Smooth muscle cell of the brain vasculature (primary cell): ENCODE results near the gene ZMYM1.
A peak's percentile ranks its signal among the peaks of the same experiment; 100 is the strongest.
"Not testable (repeated sequence)": the region's sequence is repeated elsewhere in the genome, so short reads cannot be mapped to it uniquely, and the experiment has no call there.

Experiments
- DNase-seq: peaks from one replicate; pipeline ENCODE4 v3.0.0-alpha.2; 2012; ENCODE audit warnings: low read depth, low spot score

Gene ZMYM1

DNA sequence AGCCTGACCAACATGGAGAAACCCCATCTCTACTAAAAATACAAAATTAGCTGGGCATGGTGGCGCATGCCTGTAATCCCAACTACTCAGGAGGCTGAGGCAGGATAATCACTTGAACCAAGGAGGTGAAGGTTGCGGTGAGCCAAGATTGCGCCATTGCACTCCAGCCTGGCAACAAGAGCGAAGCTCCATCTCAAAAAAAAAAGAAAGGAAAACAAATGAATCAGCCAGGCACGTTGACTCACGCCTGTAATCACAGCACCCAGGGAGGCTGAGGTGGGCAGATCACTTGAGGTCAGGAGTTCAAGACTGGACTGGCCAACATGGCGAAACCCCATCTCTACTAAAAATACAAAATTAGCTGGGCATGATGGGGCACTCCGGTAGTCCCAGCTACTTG lies 2.8 kb upstream of the ZMYM1 start:
- DNase-seq: not testable (repeated sequence)

DNA sequence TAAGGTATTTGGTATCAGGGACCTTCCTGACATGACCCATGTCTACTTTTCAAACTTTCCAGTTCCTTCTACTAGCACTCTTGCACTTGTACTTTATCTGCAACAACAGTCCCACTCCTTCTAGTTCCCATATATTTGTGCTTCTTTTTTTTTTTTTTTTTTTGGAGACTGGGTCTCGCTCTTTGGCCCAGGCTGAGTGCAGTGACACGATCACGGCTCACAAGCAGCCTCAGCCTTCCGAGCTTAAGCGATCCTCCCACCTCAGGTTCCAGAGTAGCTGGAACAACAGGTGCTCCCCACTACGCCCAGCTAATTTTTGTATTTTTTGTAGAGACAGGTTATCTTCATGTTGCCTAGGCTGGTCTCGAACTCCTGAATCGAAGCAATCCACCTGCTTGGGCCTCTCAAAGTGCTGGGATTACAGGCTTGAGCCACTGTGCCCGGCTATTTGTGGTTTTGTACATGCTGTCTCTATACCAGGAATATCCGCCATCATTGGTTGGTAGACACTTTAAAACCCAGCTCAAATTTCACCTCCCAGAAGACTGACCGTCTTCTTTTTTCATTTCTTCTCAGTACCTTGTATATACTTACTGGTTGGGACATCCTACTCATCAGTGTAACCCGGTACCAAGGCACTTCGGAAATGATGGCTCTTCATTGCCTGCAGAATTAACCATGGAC lies 1.1 kb downstream of the ZMYM1 start:
- DNase-seq: no peak

DNA sequence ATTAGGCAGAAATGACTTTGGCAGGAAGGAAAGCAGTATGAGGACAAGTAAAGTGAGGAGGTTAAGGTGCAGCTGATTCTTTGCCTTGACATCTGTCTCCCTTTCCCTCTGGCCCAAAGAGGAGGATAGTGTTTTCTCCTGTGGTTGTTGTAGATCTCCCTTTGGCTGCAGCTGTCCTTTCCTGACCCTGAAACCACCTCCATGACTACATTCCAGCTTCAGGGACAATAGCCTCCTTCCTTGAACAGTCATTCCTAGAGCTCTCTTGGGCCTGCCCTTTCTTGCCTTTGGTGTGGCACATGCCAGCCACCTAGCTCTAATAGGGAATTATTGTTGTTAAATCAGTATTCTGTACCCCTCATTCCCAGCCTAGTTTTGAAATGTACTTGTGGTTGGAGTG lies 6.2 kb downstream of the ZMYM1 start:
- no peak for DNase-seq

DNA sequence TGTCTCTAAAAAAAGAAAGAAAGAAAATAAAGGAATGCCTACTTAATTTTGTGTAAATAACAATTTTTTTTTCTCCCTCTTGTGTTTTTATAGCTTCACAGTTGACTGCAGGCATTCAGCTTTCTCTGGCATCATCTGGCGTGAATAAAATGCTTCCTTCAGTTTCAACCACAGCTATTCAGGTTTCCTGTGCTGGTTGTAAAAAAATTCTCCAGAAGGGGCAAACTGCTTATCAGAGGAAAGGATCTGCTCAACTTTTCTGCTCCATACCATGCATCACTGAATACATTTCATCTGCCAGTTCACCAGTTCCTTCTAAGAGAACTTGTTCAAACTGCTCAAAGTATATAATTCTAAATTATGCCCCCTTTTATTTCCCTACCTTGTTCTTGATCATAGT lies 18.0 kb downstream of the ZMYM1 start:
- DNase-seq: no peak

DNA sequence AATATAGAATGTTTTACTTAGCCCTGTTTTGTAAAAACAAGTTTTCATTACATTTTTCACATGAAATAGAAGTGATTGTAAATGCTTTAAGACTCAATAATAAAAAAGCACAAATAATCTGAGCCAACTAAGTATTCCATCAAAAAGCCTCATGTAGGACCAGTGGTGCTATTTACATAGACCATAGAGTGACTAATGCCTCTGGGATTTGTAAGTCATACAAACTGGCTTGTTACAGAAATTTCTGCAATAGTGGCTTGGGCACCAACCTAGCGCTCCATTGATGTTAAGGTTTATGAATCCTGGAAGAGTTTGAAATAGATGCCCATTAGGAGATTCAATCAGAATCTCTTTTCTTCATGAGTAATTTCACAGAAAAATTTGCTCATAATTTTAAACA lies 31.9 kb downstream of the ZMYM1 start:
- no peak for DNase-seq

DNA sequence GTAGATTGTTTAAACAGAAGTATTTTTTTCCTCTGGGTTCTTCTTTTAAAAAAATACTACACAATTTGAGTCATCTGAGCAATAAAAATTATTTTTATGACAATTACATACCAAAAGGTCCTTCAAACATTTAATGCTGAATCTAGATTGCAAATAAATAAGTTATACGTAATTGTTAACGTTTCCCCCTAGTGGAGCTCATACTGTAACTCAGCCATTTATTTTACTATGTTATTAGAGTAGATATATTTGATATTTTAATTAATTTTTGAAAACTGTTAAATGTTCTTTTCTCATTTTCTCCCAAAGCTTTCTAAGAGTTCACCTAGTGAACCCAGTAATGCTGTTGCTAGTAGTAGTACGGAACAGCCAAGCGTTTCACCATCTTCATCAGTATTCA lies 33.5 kb downstream of the ZMYM1 start:
- DNase-seq: no peak

DNA sequence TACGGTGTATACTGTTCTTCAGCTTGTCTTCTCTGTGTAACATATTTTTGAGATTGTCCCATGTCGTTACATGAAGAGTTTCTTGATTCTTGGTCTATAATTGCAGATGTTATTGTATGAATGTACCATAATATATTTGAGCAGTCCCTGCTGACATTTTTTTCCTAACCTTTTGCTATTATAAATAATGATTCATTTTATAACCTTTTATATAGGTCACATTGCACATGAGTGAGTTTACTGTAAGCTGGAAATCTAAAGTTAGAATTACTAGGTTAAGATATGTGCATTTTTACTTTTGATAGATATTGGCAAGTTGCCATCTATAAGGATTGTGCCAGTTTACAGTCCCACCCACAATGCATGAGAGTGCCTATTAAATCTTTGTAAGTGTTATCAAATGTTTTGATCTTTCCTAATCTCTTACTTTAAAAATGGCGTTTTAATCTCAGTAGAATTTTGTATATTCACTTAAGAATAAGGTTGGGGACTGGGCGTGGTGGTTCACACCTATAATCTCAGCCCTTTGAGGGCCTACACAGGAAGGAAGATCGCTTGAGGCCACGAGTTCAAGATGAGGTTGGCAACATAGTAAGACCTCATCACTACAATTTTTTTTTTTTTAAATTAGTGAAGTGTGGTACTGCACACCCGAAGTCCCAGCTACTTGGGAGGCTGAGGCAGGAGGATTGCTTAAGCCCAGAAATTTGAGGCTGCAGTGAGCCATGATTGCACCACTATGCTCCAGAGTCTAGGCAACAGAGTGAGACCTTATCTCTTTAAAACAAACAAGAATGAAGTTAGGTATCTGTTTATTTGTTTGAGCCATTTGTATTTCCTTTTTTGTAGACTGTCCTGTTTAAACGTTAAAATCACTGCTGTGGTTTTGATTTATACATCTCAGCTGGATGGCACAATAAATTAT lies 36.5 kb downstream of the ZMYM1 start:
- peak; percentile 17 for DNase-seq

DNA sequence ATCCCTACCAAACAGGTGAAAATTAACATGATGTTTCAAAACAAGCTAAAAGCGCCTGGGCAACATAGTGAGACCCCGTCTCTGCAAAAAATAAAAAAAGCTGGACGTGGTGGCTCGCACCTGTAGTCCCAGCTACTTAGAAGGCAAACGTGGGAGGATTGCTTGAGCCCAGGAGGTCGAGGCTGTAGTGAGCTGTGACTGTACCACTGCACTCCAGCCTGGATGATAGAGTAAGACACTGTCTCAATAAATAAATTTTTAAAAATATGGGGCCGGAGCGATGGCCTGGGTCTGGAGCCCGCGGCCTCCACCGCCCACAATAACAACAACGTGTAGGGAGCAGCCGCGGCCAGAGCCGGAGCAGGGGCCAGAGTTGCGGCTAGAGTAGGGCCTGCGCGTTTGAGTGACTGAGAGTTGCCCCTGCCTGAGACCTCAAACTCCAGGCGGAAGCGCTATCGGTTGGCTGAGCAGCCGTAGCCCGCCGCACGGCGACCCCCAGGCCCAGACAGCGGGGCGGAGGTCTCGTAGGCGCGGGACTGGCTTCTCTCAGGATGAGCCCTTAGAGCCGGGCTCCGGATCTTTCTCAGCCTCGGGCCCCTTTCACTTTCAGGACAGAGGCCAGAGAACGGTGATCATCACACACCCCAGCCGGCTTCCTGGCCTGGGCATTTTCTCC lies 41.4 kb downstream of the ZMYM1 start:
- DNase-seq: no peak

- DNase-seq: no peak
These were observed 43.1 kb downstream of the ZMYM1 start for GRCh38 chr1:35122311-35122710.

- DNase-seq: no peak
These were observed 47.4 kb downstream of the ZMYM1 start for GRCh38 chr1:35126546-35126945.

- no peak for DNase-seq
These were observed 49.9 kb downstream of the ZMYM1 start for GRCh38 chr1:35129080-35129479.

DNA sequence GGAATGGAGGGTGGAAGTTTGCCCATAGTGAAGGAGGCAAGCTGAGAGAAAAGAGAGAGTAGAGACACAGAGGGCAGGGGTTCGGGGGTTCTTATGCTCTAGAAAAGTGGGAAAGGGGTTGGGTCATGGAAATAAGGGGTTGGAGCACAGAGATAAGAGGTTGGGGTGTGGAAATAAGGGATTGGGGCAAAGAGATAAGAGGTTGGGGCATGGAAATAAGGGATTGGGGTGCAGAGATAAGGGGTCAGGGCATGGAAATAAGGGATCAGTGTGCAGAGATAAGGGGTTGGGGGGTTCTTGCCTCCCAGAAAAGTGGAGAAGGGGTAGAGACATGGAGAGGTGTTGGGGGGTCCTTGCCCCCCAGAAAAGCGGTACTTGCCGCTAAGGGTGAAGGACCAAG lies 57.6 kb downstream of the ZMYM1 start:
- no peak for DNase-seq

GRCh38 chr1:35137590-35137989 lies 58.4 kb downstream of the ZMYM1 start:
- not testable (repeated sequence) for DNase-seq

DNA sequence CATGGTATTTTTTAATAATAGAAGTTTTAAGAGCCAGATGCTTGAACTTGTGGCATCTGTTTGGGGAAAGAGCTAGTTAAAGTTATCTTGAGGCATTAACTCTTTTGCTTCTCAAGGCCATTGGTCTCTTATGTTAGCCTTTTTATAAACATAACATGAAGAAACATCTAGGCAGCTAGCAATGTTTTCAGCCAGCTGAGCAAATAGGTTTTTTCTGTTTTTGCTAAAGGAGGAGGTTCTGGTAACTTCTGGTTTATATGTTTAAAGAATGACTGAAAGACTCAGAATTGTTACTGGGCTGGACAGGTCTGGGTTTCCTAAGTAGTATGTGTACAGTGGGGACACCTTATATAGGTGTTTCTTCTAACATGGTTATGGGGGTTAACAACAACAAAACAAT lies 63.1 kb downstream of the ZMYM1 start:
- DNase-seq: not testable (repeated sequence)

GRCh38 chr1:35142728-35143127 lies 63.5 kb downstream of the ZMYM1 start:
- DNase-seq: not testable (repeated sequence)

- no peak for DNase-seq
These were observed 64.7 kb downstream of the ZMYM1 start for GRCh38 chr1:35143737-35144508.

DNA sequence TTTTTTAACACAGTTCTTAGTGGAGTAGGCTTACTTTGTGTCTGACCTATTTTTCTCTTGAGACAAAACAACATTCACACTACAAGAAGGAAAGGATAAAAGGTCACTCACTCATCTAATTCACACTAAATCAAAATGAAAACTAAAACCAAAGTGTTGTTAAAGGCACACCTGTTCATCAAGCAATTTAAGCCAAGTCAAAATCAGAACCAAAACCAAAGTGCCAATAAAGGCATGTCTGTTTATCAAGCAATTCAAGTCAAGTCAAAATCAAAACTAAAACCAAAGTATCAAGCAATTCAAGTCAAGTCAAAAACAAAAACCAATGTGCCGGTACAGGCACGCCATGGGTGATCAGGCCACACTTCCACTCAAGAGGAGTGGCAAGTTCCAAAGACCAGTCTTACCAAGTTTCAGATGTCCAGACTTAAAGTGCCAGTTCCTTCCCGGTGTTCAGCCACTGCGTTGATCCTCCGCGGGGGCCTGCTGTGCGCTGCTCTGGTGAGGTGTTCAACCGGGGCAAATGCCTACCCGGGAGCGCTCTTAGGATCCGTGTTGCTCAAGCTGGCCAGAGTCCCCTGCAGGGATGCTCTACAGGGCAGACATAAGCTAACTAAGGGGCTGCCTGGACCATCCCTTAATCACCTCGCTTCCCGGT lies 66.8 kb downstream of the ZMYM1 start:
- not testable (repeated sequence) for DNase-seq

DNA sequence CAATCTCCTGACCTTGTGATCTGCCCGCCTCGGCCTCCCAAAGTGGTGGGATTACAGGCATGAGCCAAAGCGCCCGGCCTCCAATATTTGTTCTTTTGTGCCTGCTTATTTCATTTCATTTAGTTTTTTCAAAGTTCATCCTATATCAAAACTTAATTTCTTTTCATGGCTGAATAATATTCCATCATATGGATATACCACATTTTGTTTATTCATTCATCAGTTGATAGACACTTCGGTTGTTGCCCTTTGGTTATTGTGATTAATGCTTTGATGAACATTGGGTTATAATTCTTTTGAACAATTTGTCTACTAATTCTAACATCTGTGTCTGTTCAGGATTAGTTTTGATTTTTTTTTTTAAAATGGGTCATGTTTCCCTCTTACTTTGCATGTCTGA lies 72.0 kb downstream of the ZMYM1 start:
- no peak for DNase-seq

GRCh38 chr1:35164893-35165292 lies 85.7 kb downstream of the ZMYM1 start:
- DNase-seq: no peak
